Head of caudate nucleus (tissue), 42 donors: Measurements from ENCODE around the gene NODAL.

Experiments used
- DNase-seq, 42 donors: peaks; one replicate each; pipeline versions ENCODE4 v3.0.0 to v3.0.0-alpha.2; 2020 to 2021; ENCODE audit warnings: mixed read lengths in 7 of 42
- intact Hi-C: fragments of 100-400 bp; cut with DNase I; formaldehyde crosslinking; loops from one replicate; pipeline ENCODE4 v1.15.0; 2022

Gene NODAL

DNA sequence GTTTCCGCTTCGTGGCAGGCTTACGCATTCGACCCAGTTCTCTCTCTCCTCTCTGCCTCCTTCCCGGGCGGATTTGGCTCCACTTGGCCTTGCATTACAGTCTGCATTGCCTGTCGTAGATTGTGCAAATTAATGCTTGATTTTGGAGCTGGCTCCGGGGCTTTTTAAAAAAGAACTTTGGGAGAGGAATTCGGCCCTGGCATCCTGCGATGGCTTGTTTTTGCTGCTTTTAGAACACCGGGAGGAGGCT lies 36.8 kb downstream of the NODAL start:
- peak in 7 of 42 donors; percentile 59 to 87 (median 68) for DNase-seq

DNA sequence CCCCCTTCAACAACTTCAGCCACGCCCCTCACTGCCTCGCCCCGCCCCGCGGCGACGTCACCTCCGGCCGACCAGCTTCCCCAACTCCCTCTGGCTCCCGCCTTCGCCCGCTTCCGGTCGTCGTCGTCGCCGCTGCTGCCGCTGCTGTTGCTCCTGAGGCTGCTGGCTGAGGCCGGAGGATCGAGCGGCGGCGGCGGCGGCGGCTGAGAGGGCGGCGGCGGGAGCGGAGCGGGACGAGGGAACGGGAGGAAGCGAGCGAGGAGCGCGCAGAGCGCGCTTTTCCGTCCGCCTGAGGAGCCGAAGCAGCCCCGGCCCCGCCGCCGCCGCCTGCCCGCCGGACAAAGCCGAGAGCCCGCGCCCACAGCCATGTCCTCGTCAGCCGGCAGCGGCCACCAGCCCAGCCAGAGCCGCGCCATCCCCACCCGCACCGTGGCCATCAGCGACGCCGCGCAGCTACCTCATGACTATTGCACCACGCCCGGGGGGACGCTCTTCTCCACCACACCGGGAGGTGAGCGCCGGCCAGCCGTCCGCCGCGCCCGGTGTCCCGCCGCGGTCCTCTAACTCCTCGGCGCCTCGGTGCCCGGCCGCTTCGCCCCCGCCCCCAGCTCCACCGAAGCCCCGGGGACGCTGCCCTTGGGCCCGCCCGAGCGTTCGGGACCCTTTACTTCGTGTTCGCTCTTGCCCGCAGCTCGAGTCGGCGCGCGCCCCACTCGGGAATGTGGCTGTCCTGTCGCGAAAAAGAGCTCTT lies 37.3 kb downstream of the NODAL start, which contains the start of gene EIF4EBP2:
Gene EIF4EBP2, plus strand, starts transcription at position 110 of the 751 bp plus-strand sequence. Its CDS starts 257 bp downstream, at position 367.
- intact Hi-C loops, result loop anchor here (2.0 kb wide), 1 partner anchor 21 kb away; the partner anchor contains the start of gene LRRC20
- peak; percentile 96 to 100 (median 99) for DNase-seq

More for the DNA sequence above, 36.8 kb downstream of the NODAL start:
- intact Hi-C loops, result loop anchor here (2.0 kb wide), 1 partner anchor 22 kb away; the partner anchor contains the start of gene LRRC20

DNA sequence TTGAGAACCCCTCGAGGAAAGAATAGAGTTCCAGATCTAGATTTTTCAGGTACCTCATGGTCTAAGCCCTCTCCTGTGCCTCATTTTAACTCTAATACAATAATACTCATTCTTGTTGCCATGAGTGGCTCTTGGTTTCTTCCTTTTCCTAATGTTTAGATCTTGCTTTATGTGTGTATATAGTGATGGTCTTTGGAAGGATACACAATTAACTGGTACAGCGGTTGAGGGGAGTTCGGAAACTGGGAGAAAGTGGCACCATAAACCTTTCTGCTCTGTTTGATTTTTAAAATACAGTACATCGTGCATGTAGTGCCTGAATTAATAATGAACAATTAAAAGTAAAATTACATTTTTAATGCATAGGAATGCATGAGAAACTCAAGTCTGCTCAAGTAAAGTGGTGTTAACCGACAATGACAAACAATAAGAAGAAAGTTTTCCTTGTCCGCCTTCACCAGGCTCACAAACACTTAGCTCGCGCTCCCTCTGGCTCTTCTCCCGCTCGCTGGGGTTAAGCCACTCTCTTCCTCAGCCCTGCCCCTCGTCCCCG lies 37.9 kb downstream of the NODAL start:
- DNase-seq, result no peak
- intact Hi-C loops, result loop anchor here (2.0 kb wide), 1 partner anchor 21 kb away; the partner anchor contains the start of gene LRRC20

DNA sequence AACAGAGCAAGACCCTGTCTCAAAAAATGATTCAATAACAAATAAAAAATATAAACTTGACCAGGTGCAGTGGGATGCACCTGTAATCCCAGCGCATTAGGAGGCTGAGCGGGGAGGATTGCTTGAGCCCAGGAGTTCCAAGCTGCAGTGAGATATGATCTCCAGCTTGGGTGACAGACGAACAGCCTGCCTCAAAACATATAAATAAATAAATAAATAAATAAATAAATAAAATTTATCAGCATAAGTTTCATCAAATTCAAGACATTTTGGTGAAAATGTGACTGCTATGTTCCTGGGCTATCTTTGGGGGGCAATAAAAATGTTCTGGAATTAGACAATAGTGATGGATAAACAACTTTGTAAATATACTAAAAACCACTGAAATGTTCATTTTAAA lies 42.3 kb downstream of the NODAL start:
- no peak for DNase-seq
- intact Hi-C loops, result no loop called here

DNA sequence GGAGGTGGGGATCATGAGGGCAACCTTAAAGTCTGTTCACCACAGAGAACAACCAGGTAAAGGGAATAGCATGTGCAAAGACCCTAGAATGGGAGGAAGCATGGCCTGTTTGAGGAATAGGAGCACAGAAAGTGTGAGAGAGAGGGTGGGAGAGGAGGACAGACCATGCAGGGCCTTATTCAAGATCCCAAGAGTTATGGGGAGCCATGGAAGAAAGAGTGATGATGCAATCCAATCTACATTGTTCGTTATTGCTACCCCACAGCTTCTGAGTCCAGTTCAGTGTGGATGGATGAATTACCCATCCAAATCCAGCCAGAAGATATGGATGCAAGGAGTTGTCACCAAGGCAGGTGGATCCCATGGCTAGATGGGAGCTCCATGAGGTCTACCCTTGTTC lies 45.3 kb downstream of the NODAL start:
- intact Hi-C loops, result no loop called here

DNA sequence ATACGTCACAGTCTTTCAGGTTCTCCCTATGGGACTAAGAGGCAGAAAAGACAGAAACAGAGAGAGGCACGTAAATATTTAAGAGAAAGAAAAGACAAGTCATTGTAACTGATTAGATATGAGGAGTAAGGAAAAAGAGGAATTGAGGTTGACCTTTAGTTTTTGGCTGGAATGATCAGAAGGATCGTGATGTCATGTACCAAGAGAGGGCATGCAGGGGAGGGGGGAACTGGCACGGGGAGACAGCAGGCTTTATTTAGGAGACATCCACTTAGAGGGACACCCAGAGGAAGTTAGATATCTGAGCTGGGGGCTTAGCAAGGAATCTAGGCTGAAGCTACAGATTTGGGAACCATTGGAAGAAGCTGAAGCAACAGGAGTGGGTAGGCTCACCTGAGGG lies 49.8 kb downstream of the NODAL start:
- intact Hi-C loops, result no loop called here
- no peak for DNase-seq

More for the DNA sequence above, 45.3 kb downstream of the NODAL start:
- DNase-seq, result no peak
